HepG2 (cell line): ENCODE measurements around the gene ABHD17A.

Experiments
- MAZ ChIP-seq, 2 experiments: sonication (generic) in 1 of 2; formaldehyde crosslinking in 1 of 2; IDR thresholded peaks; 2 replicates each; pipeline versions ENCODE4 v1.5.0 to v1.6.1; 2012 to 2020; ENCODE audit warnings: low read depth in 2 of 2, mild to moderate bottlenecking in 2 of 2, borderline replicate concordance in 1 of 2, improper control_type of control experiment in 1 of 2, low read length in 1 of 2, missing genetic modification reagents in 1 of 2, moderate library complexity in 1 of 2
- POLR2A ChIP-seq, 2 experiments: IDR thresholded peaks; 2 replicates each; pipeline ENCODE4 v1.6.1; 2011; ENCODE audit warnings: low read depth in 2 of 2, low read length in 2 of 2, mild to moderate bottlenecking in 1 of 2, moderate library complexity in 1 of 2; ENCODE audit not compliant: insufficient read depth in 1 of 2
- ZFP1 ChIP-seq: IDR thresholded peaks from 2 replicates; pipeline ENCODE4 v1.6.1; 2016
- ZNF274 ChIP-seq: sonication (generic); formaldehyde crosslinking; IDR thresholded peaks from 2 replicates; pipeline ENCODE4 v1.5.1; 2020; ENCODE audit warnings: mild to moderate bottlenecking, missing genetic modification reagents
- ZNF589 ChIP-seq: sonication (generic); formaldehyde crosslinking; conservative IDR thresholded peaks from 2 replicates; pipeline ENCODE4 v1.8.0; 2022; ENCODE audit warnings: mild to moderate bottlenecking, moderate library complexity, missing genetic modification reagents
- ZNF891 ChIP-seq: sonication (generic); formaldehyde crosslinking; IDR thresholded peaks from 2 replicates; pipeline ENCODE4 v1.5.0; 2020; ENCODE audit warnings: mild to moderate bottlenecking, missing genetic modification reagents
- TF ChIP-seq, protein P1 (sequence below): sonication (generic); formaldehyde crosslinking; IDR thresholded peaks from 2 replicates; pipeline ENCODE4 v1.5.0; 2020; ENCODE audit warnings: mild to moderate bottlenecking, missing genetic modification reagents, moderate library complexity
- TF ChIP-seq, protein P2 (sequence below): sonication (generic); formaldehyde crosslinking; IDR thresholded peaks from 2 replicates; pipeline ENCODE4 v1.4.0; 2020; ENCODE audit warnings: missing genetic modification reagents, borderline replicate concordance

DNA sequence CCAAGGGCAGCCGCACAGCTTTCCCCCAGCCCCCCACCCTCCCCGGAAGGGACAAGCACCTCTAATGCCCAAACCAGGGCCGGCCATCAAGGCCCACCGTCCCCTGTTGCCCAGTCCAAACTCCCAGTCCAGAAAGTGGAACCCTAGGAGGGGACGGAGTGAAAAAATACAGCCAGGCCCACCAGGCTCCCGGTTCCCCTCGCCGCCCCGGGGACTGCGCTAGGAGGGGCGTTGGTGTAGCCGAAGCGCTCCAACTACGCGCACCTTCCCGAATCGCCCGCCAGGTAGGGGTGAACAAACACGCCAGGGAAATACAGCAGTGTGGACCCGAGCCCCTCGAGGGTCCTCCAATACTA is 23.2 kb downstream of the ABHD17A start:
- TF ChIP-seq, protein P1, sequence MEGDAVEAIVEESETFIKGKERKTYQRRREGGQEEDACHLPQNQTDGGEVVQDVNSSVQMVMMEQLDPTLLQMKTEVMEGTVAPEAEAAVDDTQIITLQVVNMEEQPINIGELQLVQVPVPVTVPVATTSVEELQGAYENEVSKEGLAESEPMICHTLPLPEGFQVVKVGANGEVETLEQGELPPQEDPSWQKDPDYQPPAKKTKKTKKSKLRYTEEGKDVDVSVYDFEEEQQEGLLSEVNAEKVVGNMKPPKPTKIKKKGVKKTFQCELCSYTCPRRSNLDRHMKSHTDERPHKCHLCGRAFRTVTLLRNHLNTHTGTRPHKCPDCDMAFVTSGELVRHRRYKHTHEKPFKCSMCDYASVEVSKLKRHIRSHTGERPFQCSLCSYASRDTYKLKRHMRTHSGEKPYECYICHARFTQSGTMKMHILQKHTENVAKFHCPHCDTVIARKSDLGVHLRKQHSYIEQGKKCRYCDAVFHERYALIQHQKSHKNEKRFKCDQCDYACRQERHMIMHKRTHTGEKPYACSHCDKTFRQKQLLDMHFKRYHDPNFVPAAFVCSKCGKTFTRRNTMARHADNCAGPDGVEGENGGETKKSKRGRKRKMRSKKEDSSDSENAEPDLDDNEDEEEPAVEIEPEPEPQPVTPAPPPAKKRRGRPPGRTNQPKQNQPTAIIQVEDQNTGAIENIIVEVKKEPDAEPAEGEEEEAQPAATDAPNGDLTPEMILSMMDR (CRISPR knock-in tag), result no peak
- no peak for TF ChIP-seq ZNF589 (CRISPR knock-in tag)
- no peak for TF ChIP-seq MAZ (IDR thresholded peaks at IDR 0.05; ENCODE audit: borderline replicate concordance, low read depth, low read length)
- TF ChIP-seq MAZ (CRISPR knock-in tag; IDR thresholded peaks at IDR 0.05; ENCODE audit: low read depth), result no peak
- TF ChIP-seq ZNF891 (CRISPR knock-in tag), result no peak
- no peak for TF ChIP-seq ZNF274 (CRISPR knock-in tag)
- no peak for TF ChIP-seq ZFP1 (CRISPR knock-in tag)
- TF ChIP-seq POLR2A (IDR thresholded peaks at IDR 0.05; ENCODE audit: insufficient read depth in 1 of 2, low read depth in 2 of 2, low read length in 2 of 2), result no peak
- TF ChIP-seq, protein P2, sequence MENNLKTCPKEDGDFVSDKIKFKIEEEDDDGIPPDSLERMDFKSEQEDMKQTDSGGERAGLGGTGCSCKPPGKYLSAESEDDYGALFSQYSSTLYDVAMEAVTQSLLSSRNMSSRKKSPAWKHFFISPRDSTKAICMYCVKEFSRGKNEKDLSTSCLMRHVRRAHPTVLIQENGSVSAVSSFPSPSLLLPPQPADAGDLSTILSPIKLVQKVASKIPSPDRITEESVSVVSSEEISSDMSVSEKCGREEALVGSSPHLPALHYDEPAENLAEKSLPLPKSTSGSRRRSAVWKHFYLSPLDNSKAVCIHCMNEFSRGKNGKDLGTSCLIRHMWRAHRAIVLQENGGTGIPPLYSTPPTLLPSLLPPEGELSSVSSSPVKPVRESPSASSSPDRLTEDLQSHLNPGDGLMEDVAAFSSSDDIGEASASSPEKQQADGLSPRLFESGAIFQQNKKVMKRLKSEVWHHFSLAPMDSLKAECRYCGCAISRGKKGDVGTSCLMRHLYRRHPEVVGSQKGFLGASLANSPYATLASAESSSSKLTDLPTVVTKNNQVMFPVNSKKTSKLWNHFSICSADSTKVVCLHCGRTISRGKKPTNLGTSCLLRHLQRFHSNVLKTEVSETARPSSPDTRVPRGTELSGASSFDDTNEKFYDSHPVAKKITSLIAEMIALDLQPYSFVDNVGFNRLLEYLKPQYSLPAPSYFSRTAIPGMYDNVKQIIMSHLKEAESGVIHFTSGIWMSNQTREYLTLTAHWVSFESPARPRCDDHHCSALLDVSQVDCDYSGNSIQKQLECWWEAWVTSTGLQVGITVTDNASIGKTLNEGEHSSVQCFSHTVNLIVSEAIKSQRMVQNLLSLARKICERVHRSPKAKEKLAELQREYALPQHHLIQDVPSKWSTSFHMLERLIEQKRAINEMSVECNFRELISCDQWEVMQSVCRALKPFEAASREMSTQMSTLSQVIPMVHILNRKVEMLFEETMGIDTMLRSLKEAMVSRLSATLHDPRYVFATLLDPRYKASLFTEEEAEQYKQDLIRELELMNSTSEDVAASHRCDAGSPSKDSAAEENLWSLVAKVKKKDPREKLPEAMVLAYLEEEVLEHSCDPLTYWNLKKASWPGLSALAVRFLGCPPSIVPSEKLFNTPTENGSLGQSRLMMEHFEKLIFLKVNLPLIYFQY (CRISPR knock-in tag), result no peak; the same call in 1 of the 2 replicates
